Heart right ventricle (tissue), 16 donors: ENCODE results near the gene PAM16. TPM values are rescaled to one million over a fixed set of nuclear protein-coding genes. Genes with fewer than 3 reads are reported as not detected.
"Not testable (repeated sequence)": the region's sequence is repeated elsewhere in the genome, so short reads cannot be mapped to it uniquely, and the experiment has no call there.

Experiments used
- ATAC-seq, 8 donors: fragments of 200-7000 bp; cut with Tn5 transposase; one replicate each; pipeline ENCODE4 v1.9.1; 2020; ENCODE audit warnings: mild to moderate bottlenecking in 8 of 8, moderate library complexity in 8 of 8, moderate number of reproducible peaks in 1 of 8
- DNase-seq, 2 donors: peaks; one replicate each; pipeline ENCODE4 v3.0.0-alpha.2; 2020
- H3K27ac ChIP-seq, 10 donors: fragments of 200-600 bp; sonication (generic) in 2 of 10; one replicate each; pipeline versions ENCODE4 v1.5.0 to v1.8.0; 2020 to 2022; ENCODE audit warnings: mild to moderate bottlenecking in 3 of 10
- H3K27me3 ChIP-seq, 7 donors: fragments of 200-600 bp; one replicate each; pipeline ENCODE4 v1.8.0; 2021 to 2022; ENCODE audit warnings: mild to moderate bottlenecking in 2 of 7
- H3K36me3 ChIP-seq, 9 donors: fragments of 200-600 bp; sonication (generic) in 1 of 9; one replicate each; pipeline versions ENCODE4 v1.5.0 to v1.8.0; 2020 to 2022; ENCODE audit warnings: mild to moderate bottlenecking in 2 of 9
- H3K4me1 ChIP-seq, 9 donors: fragments of 200-600 bp; sonication (generic) in 1 of 9; one replicate each; pipeline versions ENCODE4 v1.5.0 to v1.8.0; 2020 to 2022; ENCODE audit warnings: mild to moderate bottlenecking in 4 of 9
- H3K4me3 ChIP-seq, 10 donors: fragments of 200-600 bp; sonication (generic) in 2 of 10; one replicate each; pipeline versions ENCODE4 v1.5.0 to v1.8.0; 2020 to 2022; ENCODE audit warnings: mild to moderate bottlenecking in 7 of 10, moderate library complexity in 2 of 10
- H3K9me3 ChIP-seq, 11 donors: fragments of 200-600 bp in 10 of 11; sonication (generic) in 2 of 11; one replicate each; pipeline versions ENCODE4 v1.5.0 to v1.8.0; 2013 to 2022; ENCODE audit warnings: mild to moderate bottlenecking in 2 of 11, control low read depth in 1 of 11, moderate library complexity in 1 of 11
- WGBS, 2 donors: extraction: QIAGEN DNeasy Blood & Tissue Kit; methylation state at CpG; one replicate each; pipeline ENCODE4 v1.1.7; 2013; ENCODE audit warnings: inconsistent platforms in 1 of 2; 5-methylcytosine and 5-hydroxymethylcytosine counted together
- intact Hi-C, 10 donors: fragments of 100-400 bp; cut with DNase I; formaldehyde crosslinking; loops; one replicate each; pipeline versions ENCODE4 v1.11.1 to v1.14.2; 2022
- polyA plus RNA-seq, 2 donors: library from polyadenylated mRNA; stranded (reverse); fragments of 200-250 nt; gene quantifications; one replicate each; pipeline ENCODE4 v1.2.3, GENCODE V29; 2013
- total RNA-seq, 10 donors: library from RNA; stranded (reverse); fragmentation: NEBNext Ultra II Directional in 3 of 10; extraction: Animal tissue kit (Norgen Biotek cat#: 25700) in 3 of 10; gene quantifications; one replicate each; pipeline versions ENCODE4 v1.2.1 to v1.2.4, GENCODE V29; 2021 to 2023
- TF ChIP-seq, protein P1 (sequence below), 9 donors: fragments of 200-600 bp; sonication (generic) in 2 of 9; IDR thresholded peaks; one replicate each; pipeline versions ENCODE4 v1.5.0 to v1.8.0; 2021 to 2022; ENCODE audit warnings: antibody characterized with exemption in 9 of 9, mild to moderate bottlenecking in 5 of 9, moderate library complexity in 1 of 9
- donor health status: Arrhythmogenic right ventricular cardiomyopathy.
- donor health status: ischemic (EF 13 %, LVEDD 7.1; RV severe dilation, severe dysfunction).
- donor health status: healthy with polysubstance abuse.
- donor health status: DM: no; HTN: yes; CAD: no.
- donor health status: DM: no; HTN: no; CAD: no.
- donor health status: ischemic (EF 25% LVEDD 6.9; RV normal size, moderate dysfunction).
- donor health status: ischemic (EF 25% LVEDD 5.7; RV mildly dilated, moderate dysfunction).
- donor health status: healthy.
- donor health status: DM: yes; HTN: yes; CAD: no.
- donor health status: Ischemic cardiomyopathy.
- donor health status: ischemic (EF 35%, LVEDD 5.7; RV mildly dilated, moderate dysfunction).
- donor health status: nonischemic (EF 11% LVEDD 7.7; RV severe dilation, severe dysfunction).
- donor health status: DM: yes; HTN: yes; CAD: no.
- donor health status: PGD.
- donor health status: ischemic (EF 29% LVEDD 5.4; RV normal size, mild dysfunction).
- donor health status: nonischemic (EF 23%, LVEDD 6.1; RV moderate dilation, normal function).

PAM16 gene
- total and polyA plus RNA-seq, 12 donors = 44.2 to 288 (median 59.0) TPM

DNA sequence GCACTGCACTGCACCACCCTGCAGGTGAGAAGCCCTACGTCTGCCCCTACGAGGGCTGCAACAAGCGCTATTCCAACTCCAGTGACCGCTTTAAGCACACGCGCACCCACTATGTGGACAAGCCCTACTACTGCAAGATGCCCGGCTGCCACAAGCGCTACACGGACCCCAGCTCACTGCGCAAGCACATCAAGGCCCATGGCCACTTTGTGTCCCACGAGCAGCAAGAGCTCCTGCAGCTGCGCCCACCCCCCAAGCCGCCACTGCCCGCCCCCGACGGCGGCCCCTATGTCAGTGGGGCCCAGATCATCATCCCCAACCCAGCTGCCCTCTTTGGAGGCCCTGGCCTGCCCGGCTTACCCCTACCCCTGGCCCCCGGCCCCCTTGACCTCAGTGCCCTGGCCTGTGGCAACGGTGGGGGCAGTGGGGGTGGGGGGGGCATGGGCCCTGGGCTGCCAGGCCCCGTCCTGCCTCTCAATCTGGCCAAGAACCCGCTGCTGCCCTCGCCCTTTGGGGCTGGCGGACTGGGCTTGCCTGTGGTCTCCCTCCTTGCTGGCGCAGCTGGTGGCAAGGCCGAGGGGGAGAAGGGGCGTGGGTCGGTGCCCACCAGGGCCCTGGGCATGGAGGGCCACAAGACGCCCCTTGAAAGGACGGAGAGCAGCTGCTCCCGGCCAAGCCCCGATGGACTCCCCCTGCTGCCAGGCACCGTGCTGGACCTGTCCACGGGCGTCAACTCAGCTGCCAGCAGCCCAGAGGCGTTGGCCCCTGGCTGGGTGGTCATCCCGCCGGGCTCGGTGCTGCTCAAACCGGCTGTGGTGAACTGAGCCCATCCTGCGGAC is 14.2 kb downstream of the PAM16 start:
- 91% methylated on average over 41 of the region's 41 CpGs for WGBS, 2 donors
- TF ChIP-seq, protein P1, sequence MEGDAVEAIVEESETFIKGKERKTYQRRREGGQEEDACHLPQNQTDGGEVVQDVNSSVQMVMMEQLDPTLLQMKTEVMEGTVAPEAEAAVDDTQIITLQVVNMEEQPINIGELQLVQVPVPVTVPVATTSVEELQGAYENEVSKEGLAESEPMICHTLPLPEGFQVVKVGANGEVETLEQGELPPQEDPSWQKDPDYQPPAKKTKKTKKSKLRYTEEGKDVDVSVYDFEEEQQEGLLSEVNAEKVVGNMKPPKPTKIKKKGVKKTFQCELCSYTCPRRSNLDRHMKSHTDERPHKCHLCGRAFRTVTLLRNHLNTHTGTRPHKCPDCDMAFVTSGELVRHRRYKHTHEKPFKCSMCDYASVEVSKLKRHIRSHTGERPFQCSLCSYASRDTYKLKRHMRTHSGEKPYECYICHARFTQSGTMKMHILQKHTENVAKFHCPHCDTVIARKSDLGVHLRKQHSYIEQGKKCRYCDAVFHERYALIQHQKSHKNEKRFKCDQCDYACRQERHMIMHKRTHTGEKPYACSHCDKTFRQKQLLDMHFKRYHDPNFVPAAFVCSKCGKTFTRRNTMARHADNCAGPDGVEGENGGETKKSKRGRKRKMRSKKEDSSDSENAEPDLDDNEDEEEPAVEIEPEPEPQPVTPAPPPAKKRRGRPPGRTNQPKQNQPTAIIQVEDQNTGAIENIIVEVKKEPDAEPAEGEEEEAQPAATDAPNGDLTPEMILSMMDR (IDR thresholded peaks at IDR 0.05) = no peak
- DNase-seq = no peak
- H3K4me1 ChIP-seq = peaks cover 9 to 29% (median 16%) of the 10 kb centered on the region in 9 donors
- H3K27me3 ChIP-seq = no peaks in the 10 kb centered on the region
- peak in 1 of 8 donors; percentile 7 for ATAC-seq
- intact Hi-C loops = loop anchor here in 5 of 10 donors (10.0 kb wide), 3 partner anchors 132 to 352 kb away; no protein-coding TSS in a partner anchor
- H3K9me3 ChIP-seq = no peaks in the 10 kb centered on the region
- no peak overlapping the region for H3K4me3 ChIP-seq
- no peak overlapping the region for H3K27ac ChIP-seq
- peaks cover 0 to 95% (median 33%) of the 10 kb centered on the region in 9 donors for H3K36me3 ChIP-seq

DNA sequence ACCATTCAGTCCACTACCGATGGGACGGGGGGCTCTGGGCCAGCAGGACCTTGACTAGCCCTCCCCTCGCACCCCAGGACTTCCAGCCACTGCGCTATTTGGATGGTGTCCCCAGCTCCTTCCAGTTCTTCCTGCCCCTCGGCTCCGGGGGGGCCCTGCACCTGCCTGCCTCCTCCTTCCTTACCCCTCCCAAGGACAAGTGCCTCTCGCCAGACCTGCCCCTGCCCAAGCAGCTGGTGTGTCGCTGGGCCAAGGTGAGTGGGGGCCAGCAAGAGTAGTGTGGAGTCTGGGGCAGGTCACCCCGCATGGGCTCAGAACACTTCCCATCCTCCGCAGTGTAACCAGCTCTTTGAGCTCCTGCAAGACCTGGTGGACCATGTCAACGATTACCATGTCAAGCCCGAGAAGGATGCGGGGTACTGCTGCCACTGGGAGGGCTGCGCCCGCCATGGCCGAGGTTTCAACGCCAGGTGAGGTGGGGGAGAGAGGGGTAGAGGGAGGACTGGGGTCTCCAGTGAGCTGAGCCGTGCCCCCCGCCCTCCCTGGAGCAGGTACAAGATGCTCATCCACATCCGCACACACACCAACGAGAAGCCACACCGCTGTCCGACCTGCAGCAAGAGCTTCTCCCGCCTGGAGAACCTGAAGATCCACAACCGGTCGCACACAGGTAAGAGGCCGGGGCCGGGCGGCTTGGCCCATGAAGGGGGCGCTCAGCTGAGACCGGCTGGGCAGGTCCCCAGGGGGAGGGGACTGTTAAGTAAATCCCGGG is 16.2 kb downstream of the PAM16 start:
- peaks cover 10 to 29% (median 19%) of the 10 kb centered on the region in 9 donors for H3K4me1 ChIP-seq
- no peaks in the 10 kb centered on the region for H3K27me3 ChIP-seq
- WGBS, 2 donors = 86 to 87% methylated on average over 32 of the region's 32 CpGs
- intact Hi-C loops = loop anchor here in 6 of 10 donors (5.0 to 10.0 kb wide), 6 partner anchors 48 to 353 kb away; no protein-coding TSS in a partner anchor
- DNase-seq (no peak), ATAC-seq (no peak)
- H3K36me3 ChIP-seq = peaks cover 0 to 81% (median 33%) of the 10 kb centered on the region in 9 donors
- TF ChIP-seq, protein P1 (IDR thresholded peaks at IDR 0.05) = no peak
- no peak overlapping the region for H3K27ac ChIP-seq
- H3K9me3 ChIP-seq = no peaks in the 10 kb centered on the region
- H3K4me3 ChIP-seq = no peak overlapping the region

DNA sequence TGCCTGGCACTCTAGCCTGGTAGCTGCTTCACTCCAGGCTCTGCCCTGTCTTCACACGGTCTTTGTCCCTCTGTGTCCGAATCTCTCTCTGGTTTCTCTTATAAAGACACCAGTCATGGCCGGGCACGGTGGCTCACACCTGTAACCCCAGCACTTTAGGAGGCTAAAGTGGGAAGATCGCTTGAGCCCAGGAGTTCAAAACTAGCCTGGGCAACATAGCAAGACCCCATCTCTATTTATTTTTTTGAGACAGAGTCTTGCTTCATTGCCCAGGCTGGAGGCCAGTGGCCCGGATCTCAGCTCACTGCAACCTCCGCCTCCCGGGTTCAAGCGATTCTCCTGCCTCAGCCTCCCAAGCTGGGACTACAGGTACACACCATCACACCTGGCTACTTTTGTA is 17.4 kb downstream of the PAM16 start:
- not testable (repeated sequence) for H3K27ac ChIP-seq, DNase-seq, H3K9me3 ChIP-seq, H3K4me3 ChIP-seq, ATAC-seq, H3K27me3 ChIP-seq
- 94 to 95% methylated on average over 9 of the region's 9 CpGs for WGBS, 2 donors
- Histone ChIP-seq H3K36me3 (peaks cover 0 to 69% (median 33%) of the 10 kb centered on the region in 9 donors), H3K4me1 (peaks cover 14 to 29% (median 21%) of the 10 kb centered on the region in 9 donors)
- intact Hi-C loops = loop anchor here in 6 of 10 donors (5.0 to 10.0 kb wide), 6 partner anchors 46 to 351 kb away; no protein-coding TSS in a partner anchor

DNA sequence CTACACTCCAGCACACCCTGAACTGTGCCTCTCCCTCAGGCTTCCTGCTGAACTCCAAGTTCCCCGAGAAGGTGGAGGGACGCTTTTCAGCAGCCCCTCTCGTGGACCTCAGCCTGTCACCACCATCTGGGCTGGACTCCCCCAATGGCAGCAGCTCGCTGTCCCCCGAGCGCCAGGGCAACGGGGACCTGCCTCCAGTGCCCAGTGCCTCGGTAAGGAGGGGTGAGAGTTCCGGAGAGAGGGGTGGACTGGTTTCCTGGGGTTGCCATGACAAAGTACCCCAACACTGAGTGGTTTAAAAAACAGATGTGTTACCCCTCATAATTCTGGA is 17.8 kb downstream of the PAM16 start:
- 69 to 82% methylated on average over 9 of the region's 9 CpGs for WGBS, 2 donors
- no peak for DNase-seq
- no peaks in the 10 kb centered on the region for H3K27me3 ChIP-seq
- H3K4me1 ChIP-seq = peaks cover 18 to 29% (median 25%) of the 10 kb centered on the region in 9 donors
- H3K9me3 ChIP-seq = no peaks in the 10 kb centered on the region
- no peak overlapping the region for H3K27ac ChIP-seq
- ATAC-seq = no peak
- no peak overlapping the region for H3K4me3 ChIP-seq
- intact Hi-C loops = loop anchor here in 6 of 10 donors (5.0 to 10.0 kb wide), 6 partner anchors 46 to 351 kb away; no protein-coding TSS in a partner anchor
- TF ChIP-seq, protein P1 (IDR thresholded peaks at IDR 0.05) = no peak
- H3K36me3 ChIP-seq = peaks cover 0 to 65% (median 33%) of the 10 kb centered on the region in 9 donors
